HG03469 (cell line): ENCODE measurements around the gene HOMER2.

Experiments used
- ATAC-seq: cut with Tn5 transposase; IDR thresholded peaks from one replicate; pipeline ENCODE4 v1.9.1; 2021; ENCODE audit warnings: mild to moderate bottlenecking, moderate library complexity, moderate number of reproducible peaks; ENCODE audit not compliant: unreplicated experiment

Gene HOMER2

DNA sequence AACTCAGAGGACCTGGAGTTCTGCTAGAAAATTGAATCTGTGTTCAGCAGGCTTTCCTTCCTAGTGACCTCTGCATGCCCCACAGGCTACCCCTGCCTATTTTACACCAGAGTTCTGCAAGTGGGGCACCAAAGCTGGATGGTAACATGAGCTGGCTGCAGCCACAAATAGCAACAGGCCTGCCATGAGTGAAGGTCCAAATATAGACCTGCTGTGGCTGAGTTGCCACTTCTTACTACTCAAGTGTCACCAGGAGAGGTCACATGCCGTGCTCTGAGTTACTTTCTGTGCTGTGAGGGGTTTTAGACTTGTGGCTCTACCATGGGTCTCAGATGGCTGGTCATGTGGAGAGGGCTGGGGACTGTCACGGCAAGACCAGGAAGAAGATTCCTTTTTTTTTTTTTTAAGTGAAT, 146.5 kb downstream of the HOMER2 start, which contains the start of gene FSD2:
Gene FSD2, minus strand, starts transcription at position 76 of the 413 bp plus-strand sequence. CDS start 18,679 bp downstream, outside the sequence.
- peak; percentile 57 for ATAC-seq

DNA sequence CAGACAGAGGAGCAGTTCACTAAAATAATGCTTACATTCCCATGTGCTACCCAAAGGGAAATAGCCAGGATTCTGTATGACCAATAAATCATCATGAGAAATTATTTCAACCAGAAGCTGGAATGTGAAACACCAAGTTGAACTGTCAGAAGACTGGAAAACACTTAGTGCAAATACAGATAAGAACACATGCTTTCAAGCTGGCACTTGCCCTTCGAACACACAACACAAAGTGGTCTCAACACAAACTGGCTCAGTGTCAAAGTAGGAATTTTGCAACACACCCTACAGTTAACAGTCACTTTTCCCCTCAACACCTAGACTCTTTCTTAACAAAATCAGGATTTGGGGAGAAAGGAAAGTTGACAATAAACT, 148.0 kb downstream of the HOMER2 start:
- no peak for ATAC-seq

DNA sequence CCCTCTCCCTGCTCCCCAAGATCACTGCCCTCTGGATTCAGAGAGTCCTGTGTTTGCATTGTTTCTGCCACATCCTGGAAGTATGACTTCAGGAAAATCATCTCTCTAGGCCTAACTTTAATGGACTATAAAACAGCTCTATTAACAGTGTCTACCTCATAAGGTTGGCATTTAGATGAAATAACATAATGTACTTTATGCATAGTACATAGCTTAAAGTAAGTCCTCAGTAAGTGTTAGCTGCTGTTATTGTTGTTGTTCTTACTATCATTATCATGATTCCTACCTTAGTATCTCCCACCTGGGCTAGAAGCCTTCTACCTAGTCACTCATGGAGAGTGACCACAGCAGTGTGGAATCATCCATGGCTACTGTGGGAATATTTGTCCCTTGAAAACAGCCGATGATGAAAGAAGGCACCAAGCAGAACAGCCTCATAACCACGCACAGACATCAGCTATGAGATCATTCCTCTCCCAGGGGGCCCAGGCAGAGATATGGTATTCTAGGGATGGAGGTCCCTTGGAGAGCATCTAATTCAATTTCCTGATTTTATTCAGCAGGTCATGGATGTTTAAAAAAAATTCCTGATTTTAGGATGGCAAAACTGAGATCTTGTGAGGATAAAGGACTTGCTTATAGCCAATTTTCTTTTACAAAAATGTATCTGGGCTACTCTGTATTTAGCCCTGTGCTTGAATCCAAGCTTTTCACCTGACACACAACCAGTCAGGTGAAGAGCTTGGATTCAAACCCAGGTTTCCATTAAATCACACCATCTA, 148.5 kb downstream of the HOMER2 start:
- ATAC-seq: no peak

DNA sequence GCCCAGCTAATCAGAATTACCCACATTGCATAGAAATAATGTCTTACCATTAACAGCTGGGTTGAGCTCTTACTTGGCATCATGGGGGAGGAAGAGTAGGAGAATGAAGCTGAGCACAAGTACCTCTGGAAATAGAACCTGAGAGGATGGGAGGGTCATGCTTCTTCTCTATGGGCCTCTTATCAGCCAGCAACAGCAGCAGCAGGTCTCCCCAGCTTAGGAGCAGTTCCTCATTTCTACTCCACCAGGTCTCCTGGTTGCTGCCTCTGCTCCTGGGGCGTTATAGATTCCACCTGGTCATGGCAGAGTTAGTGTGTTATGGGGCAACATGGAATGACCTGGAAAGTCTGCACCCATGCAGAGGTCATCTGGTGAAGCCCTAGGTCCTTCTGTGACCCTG, 150.0 kb downstream of the HOMER2 start:
- ATAC-seq: no peak

DNA sequence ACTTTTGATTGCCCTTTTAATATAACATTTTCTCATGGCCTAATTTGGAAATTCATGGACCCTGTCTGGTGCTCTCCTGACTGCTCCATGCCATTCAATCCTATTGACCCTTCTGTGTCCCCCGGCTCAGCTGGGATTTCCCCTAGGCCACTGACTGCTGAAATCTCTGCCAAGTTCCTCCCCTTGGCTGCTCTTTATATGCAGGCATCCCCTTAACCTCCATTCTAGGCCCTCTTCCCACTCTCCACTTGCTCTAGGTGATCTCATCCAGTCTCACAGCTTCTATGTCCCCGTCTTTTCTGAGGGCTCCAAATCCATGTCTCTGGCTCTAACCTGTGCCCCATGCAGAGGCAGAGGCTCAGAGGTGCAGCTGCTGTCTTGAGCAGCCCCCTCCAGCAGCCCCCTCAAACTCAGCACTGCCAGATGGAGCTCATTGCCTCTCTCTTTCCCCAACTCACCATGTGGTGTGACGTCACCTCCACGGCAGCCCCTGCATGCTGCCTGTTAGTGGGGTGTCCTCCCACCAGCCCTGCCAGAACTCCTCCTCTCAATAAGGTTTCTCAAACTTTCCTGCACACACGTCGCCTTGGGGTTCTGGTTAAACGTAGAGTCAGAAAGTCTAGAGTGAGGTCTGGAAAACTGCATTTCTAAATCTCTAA, 153.2 kb downstream of the HOMER2 start:
- no peak for ATAC-seq
